IPS DF 6.9 (cell line): ENCODE data around the gene LRP1-AS.

Source experiments
- DNase-seq: peaks from one replicate; pipeline ENCODE4 v3.0.0-alpha.2; 2013; ENCODE audit warnings: low read depth, low spot score
- H3K27ac ChIP-seq: one replicate; pipeline ENCODE4 v1.5.1; 2013; ENCODE audit warnings: low read length, control low read depth
- H3K27me3 ChIP-seq: 2 replicates; pipeline ENCODE4 v1.6.1; 2013; ENCODE audit warnings: mild to moderate bottlenecking, low read length; ENCODE audit not compliant: control insufficient read depth, insufficient read depth
- H3K36me3 ChIP-seq: 2 replicates; pipeline ENCODE4 v1.6.1; 2013; ENCODE audit warnings: low read length; ENCODE audit not compliant: control insufficient read depth, insufficient read depth
- H3K4me1 ChIP-seq: 2 replicates; pipeline ENCODE4 v1.6.1; 2013; ENCODE audit warnings: low read length; ENCODE audit not compliant: control insufficient read depth, insufficient read depth
- H3K4me3 ChIP-seq: 2 replicates; pipeline ENCODE4 v1.5.1; 2013; ENCODE audit warnings: mild to moderate bottlenecking, low read length
- H3K9me3 ChIP-seq: 2 replicates; pipeline ENCODE4 v1.6.1; 2013; ENCODE audit warnings: low read length, inconsistent platforms; ENCODE audit not compliant: control insufficient read depth, insufficient read depth
- WGBS: extraction: QIAGEN DNeasy Blood & Tissue Kit; methylation state at CpG from one replicate; pipeline ENCODE4 v1.1.7; 2013; ENCODE audit warnings: mixed read lengths, missing lambda C conversion rate; ENCODE audit not compliant: insufficient read length, insufficient coverage; 5-methylcytosine and 5-hydroxymethylcytosine counted together

The LRP1-AS gene

DNA sequence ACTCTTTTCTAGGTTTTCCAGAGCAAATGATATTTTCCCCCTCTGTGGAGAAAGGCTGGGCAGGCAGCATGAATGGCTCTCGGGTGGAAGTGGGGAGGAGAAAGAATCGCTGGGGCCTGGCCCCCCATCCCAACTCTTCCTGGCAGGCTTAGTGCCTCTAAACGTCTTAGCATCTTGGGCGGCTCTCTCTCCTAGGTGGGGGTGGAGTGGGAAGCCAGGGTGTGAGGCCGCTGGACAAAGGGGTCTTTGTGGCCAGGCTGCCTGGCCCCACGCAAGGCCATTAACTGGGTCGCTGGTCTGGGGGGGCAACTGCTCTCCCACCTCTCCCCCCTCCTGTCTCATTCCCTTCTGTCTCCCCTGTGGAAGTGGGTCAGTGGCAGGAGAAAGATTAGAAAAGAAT, 4.7 kb downstream of the LRP1-AS start:
- Histone ChIP-seq H3K36me3 (peaks cover 56% of the 10 kb centered on the region), H3K4me1 (no peaks in the 10 kb centered on the region; the same call in 1 of the 2 replicates), H3K4me3 (no peak overlapping the region), H3K27me3 (no peaks in the 10 kb centered on the region), H3K9me3 (no peaks in the 10 kb centered on the region), H3K27ac (no peak overlapping the region)
- WGBS: no CpG with 5 or more reads among the region's 7 CpGs
- no peak for DNase-seq

DNA sequence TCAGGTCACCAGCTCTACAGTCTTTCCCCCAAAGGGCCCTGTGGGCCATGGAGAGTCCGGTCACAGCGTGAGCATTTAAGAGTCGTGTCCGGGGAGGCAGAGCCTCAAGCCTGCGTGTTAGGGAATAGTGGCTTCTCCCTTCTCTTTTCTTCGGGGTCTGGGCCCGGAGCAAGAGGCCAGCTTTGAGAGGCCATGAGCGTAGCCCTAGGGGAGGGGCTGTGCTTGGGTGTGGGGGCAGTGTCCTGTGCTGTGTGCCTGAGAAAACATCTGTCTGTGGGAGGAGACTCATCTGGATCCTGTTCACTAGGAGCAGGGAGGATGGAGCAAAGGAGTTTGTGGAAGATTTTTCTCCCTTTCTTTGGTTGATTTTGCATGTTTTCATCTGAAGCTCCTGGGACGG, 5.3 kb downstream of the LRP1-AS start:
- peaks cover 53% of the 10 kb centered on the region for H3K36me3 ChIP-seq
- H3K4me1 ChIP-seq: no peaks in the 10 kb centered on the region; the same call in 1 of the 2 replicates
- no peaks in the 10 kb centered on the region for H3K27me3 ChIP-seq
- no peak overlapping the region for H3K27ac ChIP-seq
- no CpG with 5 or more reads among the region's 9 CpGs for WGBS
- H3K9me3 ChIP-seq: no peaks in the 10 kb centered on the region
- H3K4me3 ChIP-seq: no peak overlapping the region
- no peak for DNase-seq

DNA sequence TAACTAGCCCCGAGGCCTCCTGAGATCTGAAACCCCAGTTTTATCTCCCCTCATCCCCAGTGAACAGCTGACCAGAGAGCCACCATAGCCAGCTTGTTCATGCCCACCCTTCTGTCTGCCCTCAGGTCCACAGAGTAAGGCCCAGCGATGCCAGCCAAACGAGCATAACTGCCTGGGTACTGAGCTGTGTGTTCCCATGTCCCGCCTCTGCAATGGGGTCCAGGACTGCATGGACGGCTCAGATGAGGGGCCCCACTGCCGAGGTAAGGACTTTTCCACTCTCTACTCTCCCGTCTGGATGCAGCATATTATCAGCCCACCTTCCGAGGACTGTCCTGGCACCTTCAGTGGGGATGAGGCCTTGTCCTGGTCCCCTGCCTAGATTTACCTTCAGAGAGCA, 6.2 kb downstream of the LRP1-AS start:
- Histone ChIP-seq H3K36me3 (peaks cover 45% of the 10 kb centered on the region), H3K27ac (no peak overlapping the region), H3K4me1 (no peaks in the 10 kb centered on the region), H3K9me3 (no peaks in the 10 kb centered on the region), H3K4me3 (no peak overlapping the region), H3K27me3 (no peaks in the 10 kb centered on the region)
- WGBS: no CpG with 5 or more reads among the region's 8 CpGs
- no peak for DNase-seq

DNA sequence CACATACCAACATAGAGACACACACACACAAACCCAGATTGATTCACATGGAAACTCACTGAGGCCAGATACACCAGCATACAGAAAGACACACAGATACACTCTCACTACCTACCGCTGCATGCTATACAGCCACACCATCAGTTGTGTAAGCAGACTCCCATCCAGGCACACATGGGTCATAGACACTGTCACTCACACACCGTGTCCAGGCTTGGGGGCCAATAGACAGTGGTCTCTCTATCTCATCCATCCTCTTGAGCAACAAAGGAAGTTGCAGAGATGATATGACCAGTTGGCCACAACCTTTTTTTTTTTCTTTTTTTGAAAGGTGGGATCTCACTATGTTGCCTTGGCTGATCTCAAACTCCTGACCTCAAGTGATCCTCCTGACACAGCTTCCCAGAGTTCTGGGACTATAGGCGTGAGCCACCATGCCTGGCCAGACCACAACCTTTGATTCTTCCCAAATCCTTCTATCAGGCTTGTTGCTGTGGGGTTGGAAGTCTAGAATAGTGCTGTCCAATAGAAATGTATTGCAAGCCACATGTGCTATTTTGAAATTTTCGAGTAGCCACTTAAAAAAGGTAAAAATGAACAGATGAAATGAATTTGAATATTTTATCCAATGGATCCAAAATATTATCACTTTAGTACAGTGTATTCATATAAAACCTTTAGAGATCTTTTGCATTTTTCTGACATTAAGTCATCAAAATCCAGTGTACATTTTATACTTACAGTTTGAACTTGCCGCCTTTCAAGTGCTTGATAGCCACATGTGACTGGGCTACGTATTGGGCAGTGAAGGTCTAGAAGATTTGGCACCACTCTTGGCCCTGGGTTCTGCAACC, 7.4 kb downstream of the LRP1-AS start:
- no CpG with 5 or more reads among the region's 6 CpGs for WGBS
- no peak for DNase-seq

DNA sequence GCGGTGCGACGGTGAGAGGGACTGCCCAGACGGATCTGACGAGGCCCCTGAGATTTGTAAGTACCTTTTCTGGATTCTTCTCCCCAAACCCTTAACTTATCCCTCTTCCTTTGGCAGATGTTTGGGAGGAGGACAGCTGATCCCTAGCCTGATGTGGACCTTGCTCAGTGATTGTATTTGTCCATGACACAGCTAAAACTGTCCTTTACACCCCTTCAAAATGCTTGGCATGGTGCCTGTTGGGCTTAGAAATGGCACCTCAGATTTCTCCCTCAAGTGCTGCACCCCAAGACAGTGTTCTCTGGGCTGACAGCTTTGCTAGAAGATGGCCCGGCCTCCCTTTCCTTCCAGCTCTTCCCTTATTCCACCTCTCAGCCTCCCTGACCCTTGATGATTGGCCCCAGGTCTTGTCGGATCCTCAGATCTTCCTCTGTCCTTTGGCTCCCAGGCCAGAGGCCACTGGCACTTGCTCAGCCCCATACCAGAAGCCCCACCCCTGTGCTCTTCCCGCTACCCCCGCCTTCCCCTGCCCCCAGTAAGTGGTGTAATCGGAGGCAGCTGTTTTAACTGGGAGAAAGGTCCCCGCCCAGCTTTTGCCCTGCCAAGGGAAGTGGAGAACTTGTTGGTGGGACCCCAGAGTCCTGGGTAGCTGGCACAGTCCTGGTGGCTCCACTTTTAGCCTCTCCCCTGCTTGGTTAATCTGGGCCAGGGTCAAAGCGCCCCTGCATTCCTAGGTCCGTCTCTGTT, 8.7 kb downstream of the LRP1-AS start:
- no peaks in the 10 kb centered on the region for H3K9me3 ChIP-seq
- H3K4me1 ChIP-seq: peaks cover 11% of the 10 kb centered on the region
- H3K36me3 ChIP-seq: peaks cover 30% of the 10 kb centered on the region
- H3K4me3 ChIP-seq: no peak overlapping the region
- no peak overlapping the region for H3K27ac ChIP-seq
- no CpG with 5 or more reads among the region's 13 CpGs for whole genome bisulfite sequencing
- DNase-seq: no peak
- no peaks in the 10 kb centered on the region for H3K27me3 ChIP-seq

More for the DNA sequence above, 7.4 kb downstream of the LRP1-AS start:
- Histone ChIP-seq H3K36me3 (peaks cover 34% of the 10 kb centered on the region), H3K27ac (no peak overlapping the region), H3K9me3 (no peaks in the 10 kb centered on the region), H3K4me3 (no peak overlapping the region), H3K4me1 (peaks cover 8% of the 10 kb centered on the region; the same call in 1 of the 2 replicates), H3K27me3 (no peaks in the 10 kb centered on the region)

DNA sequence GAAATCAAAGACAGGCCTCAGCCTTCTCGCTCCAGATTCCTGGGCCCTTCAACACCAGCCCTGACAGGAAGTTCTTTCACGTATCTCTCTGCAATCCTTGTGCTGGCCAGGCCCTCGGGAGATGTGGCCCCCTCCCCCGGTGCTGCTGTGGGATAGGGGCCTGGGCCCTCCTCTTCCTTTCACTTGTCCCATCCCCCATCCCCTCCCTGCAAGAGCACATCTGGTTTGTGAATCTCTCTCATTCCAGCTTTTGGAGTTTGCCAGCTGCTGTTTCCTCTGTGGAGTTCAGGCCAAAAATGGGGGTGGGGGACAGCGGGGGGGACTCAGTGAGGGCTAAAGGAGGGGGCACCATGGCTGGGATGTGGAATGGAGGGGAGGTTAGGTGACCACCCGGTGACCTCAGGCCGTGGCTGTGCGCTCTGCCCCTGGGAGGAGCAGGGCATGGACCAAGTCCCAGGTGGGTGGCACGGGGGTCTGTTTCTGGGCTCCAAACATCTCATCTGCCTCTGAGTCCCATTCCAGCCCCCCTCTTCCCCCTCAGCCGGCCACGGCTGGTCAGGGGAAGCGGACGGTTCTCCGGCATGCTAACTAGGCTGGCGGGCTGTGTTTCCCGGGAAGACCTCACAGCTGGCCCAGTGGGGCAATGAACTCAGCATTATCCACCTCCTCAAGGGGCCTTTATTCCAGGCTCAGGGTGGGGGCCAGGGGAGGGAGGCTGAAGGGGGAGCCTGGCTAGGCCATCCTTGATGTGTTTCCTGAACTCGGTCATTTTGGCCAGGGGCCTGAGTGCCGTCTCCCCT, 11.7 kb downstream of the LRP1-AS start:
- Histone ChIP-seq H3K9me3 (no peaks in the 10 kb centered on the region), H3K4me3 (no peak overlapping the region), H3K36me3 (peaks cover 12% of the 10 kb centered on the region; the same call in 1 of the 2 replicates), H3K27me3 (no peaks in the 10 kb centered on the region), H3K4me1 (peaks cover 21% of the 10 kb centered on the region), H3K27ac (no peak overlapping the region)
- no peak for DNase-seq
- no CpG with 5 or more reads among the region's 18 CpGs for WGBS

DNA sequence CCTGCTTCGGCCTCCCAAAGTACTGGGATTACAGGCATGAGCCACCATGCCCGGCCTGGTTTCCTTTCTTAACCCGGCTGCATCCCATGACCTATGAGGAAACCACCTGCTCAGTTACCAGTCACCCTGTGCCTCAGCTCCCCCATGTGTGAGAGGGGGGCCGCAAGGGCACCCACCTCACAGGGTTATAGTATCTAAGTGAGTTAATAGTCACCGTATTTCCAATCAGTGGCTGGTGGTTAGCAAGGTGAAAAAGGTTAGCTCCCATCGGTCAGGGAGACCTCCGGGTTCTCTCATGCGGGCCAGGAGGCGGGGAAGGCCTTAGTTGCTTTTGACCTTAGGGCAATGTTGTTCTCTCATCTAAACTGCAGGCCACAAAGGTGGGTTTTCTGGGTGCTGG, 12.5 kb downstream of the LRP1-AS start:
- H3K9me3 ChIP-seq: no peaks in the 10 kb centered on the region
- no peak for DNase-seq
- H3K27ac ChIP-seq: no peak overlapping the region
- H3K27me3 ChIP-seq: no peaks in the 10 kb centered on the region
- H3K4me1 ChIP-seq: peaks cover 24% of the 10 kb centered on the region
- WGBS: no CpG with 5 or more reads among the region's 9 CpGs
- peaks cover 12% of the 10 kb centered on the region; the same call in 1 of the 2 replicates for H3K36me3 ChIP-seq
- H3K4me3 ChIP-seq: no peak overlapping the region

DNA sequence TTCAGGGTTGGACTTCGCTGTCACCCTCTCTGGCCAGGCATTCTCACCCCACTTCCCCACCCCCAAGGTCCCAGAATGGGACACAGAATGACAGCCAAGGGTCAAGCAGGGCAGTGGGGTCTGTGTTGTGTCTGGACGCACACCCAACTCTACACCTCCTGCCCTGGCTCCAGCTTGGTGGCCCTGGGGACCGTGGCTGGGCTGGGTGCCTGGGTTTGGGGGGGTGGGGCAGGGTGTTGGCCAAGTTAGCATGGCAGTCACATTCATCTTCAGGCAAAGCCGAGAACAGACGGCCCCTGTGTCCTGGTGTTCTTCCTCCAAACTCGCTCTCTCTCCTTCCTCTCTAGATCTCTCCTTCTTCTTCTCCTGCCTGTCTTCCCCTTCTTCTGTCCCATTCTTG, 13.5 kb downstream of the LRP1-AS start:
- H3K9me3 ChIP-seq: no peaks in the 10 kb centered on the region
- H3K4me1 ChIP-seq: peaks cover 24% of the 10 kb centered on the region
- H3K4me3 ChIP-seq: no peak overlapping the region
- H3K36me3 ChIP-seq: peaks cover 3% of the 10 kb centered on the region; the same call in 1 of the 2 replicates
- no peaks in the 10 kb centered on the region for H3K27me3 ChIP-seq
- no CpG with 5 or more reads among the region's 6 CpGs for WGBS
- no peak overlapping the region for H3K27ac ChIP-seq
- no peak for DNase-seq

DNA sequence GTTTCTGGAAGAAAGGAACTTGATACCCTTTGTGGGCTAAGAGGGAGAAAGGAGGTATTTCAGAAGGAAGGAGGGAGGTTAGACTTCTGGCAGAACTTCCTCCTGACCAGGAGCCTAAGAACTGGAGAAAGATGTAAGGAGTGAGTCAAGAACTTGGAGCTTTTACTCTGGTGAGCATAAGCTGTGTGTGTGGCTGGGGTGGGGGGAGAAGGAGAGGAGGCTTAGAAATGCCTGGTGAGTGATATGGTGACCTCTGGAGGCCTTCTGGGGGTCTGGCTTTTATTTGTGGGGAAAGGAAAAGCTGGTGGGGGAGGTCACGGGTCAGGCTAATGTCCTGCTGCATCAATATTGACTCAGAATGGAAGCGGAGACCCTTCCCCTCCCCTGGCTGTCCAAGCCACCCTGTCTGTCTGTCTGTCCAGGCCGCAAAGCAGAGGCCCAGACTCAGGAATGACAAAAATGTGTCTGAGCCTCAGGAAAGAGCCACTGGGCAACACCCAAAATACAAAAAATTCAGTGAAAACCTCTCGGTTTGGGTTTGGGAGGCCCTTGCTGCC, 14.3 kb downstream of the LRP1-AS start:
- Histone ChIP-seq H3K4me1 (peaks cover 24% of the 10 kb centered on the region), H3K9me3 (no peaks in the 10 kb centered on the region), H3K27me3 (no peaks in the 10 kb centered on the region), H3K36me3 (no peaks in the 10 kb centered on the region), H3K27ac (no peak overlapping the region), H3K4me3 (no peak overlapping the region)
- DNase-seq: no peak
- no CpG with 5 or more reads among the region's 4 CpGs for WGBS
